ENCODE data around the gene MIA.

Gene MIA

DNA sequence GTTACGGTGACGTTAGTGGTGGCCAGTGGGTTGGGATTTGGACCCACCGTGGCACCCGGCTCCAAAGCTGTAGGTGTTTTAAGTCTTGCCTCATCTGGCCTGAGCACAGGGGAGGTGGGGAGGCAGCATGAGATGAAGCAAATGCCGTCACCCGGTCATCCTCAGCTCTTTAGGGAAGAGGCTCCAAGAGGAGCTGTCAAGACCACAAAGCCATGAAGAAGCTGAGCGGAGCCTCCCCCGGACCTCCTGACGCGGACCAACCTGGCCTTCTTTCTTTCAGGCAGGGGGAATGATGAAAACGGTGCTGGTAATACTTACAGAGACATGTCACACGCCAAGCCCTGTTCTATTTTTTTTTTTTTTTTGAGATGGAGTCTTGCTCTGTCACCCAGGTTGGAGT lies 32.4 kb upstream of the MIA start:
- Mint-ChIP-seq H3K36me3 (ENCODE audit: low read depth) (no peaks in the 10 kb centered on the region), H3K4me3 (no peak overlapping the region)

DNA sequence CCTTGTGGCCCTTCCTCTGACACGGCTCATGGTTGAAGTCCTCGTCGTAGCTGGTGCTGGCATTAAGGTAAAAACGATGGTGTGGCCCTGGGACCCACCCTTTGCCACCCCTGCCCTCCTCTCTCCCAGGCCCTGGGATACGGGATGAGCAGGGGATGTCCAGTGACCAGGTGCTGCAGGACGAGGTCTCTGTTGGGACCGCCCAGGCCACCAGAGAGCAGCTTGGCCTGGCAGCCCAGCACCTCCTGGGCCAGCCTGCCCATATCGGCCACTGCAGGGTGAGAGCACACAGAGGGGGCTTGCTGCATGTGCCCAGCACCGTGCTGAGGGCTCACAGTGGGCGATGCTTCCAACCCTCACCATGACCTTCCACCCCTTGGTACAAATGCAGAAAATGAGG lies 31.4 kb upstream of the MIA start:
- ATAC-seq (no peak), DNase-seq (no peak)
- H3K36me3 Mint-ChIP-seq (ENCODE audit: low read depth) = no peaks in the 10 kb centered on the region
- no peak overlapping the region for H3K27ac Mint-ChIP-seq
- no peaks in the 10 kb centered on the region for H3K9me3 Mint-ChIP-seq
- H3K27me3 Mint-ChIP-seq = no peaks in the 10 kb centered on the region
- no peak overlapping the region for H3K4me3 Mint-ChIP-seq
- peaks cover 7% of the 10 kb centered on the region for H3K4me1 Mint-ChIP-seq

More for the DNA sequence above, 32.4 kb upstream of the MIA start:
- no peak overlapping the region for H3K27ac Mint-ChIP-seq
- no peaks in the 10 kb centered on the region for H3K27me3 Mint-ChIP-seq
- no peaks in the 10 kb centered on the region for H3K9me3 Mint-ChIP-seq
- ATAC-seq = no peak
- no peak for DNase-seq
- peaks cover under 1% of the 10 kb centered on the region for H3K4me1 Mint-ChIP-seq

DNA sequence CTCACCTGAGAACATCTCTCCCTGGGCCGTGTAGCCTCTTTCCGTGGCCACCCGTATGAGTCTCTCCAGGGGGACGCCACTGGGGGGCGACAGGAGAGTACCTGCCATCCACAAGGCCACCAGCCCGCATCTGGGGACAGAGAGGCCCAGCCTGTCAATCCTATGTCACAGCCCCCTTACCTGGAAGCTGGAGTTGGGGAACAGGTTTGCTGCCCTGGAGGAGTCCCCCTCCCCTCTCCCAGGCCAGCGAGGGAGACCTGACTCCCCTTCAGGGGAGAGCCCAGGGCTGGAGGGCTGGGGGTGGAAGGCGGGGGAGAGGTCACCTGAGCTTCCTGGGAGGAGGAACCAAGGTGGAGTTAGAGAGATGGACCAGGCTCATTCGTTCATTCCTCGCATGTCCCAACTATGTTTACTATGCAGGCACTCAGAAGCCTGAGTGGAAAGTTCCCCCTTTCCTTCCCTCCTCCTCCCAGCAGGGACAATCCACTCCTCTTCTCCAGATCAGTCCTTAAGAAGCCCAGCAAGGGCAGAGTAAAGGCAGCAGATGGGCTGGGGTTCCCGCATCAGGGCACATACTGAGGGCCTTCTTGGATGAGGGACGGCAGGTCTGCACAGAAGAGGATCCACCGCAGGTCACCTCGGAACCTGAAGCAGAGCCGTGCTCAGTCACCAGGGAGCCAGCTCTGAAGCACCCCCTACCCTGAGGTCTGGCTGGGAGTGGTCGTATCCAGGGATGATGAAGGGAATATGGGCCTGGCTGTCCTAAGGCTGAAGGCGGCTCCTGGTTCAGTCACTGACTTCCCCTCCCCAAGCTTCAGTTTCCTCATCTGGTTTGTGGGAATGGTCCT lies 30.5 kb upstream of the MIA start:
- Mint-ChIP-seq H3K9me3 (no peaks in the 10 kb centered on the region), H3K4me1 (peaks cover 12% of the 10 kb centered on the region), H3K27me3 (no peaks in the 10 kb centered on the region), H3K4me3 (no peak overlapping the region), H3K27ac (no peak overlapping the region), H3K36me3 (ENCODE audit: low read depth) (no peaks in the 10 kb centered on the region)
- ATAC-seq (peak; percentile 52), DNase-seq (peak; percentile 53)

DNA sequence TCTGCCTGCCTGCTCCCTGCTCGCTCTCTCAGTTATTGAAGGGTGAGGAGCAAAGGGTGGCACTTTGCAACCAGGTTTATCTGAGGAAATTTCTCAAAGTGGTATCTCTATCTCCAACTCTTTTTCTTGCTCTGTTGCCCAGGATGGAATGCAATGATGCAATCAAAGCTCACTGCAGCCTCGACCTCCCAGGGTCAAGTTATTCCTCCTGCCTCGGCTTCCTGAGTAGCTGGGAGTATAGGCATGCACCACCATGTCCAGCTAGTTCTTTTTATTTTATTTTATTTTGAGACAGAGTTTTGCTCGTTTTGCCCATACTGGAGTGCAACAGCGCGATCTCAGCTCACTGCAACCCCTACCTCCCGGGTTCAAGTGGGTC lies 29.9 kb upstream of the MIA start:
- DNase-seq (no peak), ATAC-seq (no peak)
- H3K4me1 Mint-ChIP-seq = peaks cover 18% of the 10 kb centered on the region
- no peaks in the 10 kb centered on the region for H3K9me3 Mint-ChIP-seq
- no peak overlapping the region for H3K4me3 Mint-ChIP-seq
- H3K27me3 Mint-ChIP-seq = peaks cover 1% of the 10 kb centered on the region
- H3K36me3 Mint-ChIP-seq (ENCODE audit: low read depth) = peaks cover 2% of the 10 kb centered on the region
- no peak overlapping the region for H3K27ac Mint-ChIP-seq

DNA sequence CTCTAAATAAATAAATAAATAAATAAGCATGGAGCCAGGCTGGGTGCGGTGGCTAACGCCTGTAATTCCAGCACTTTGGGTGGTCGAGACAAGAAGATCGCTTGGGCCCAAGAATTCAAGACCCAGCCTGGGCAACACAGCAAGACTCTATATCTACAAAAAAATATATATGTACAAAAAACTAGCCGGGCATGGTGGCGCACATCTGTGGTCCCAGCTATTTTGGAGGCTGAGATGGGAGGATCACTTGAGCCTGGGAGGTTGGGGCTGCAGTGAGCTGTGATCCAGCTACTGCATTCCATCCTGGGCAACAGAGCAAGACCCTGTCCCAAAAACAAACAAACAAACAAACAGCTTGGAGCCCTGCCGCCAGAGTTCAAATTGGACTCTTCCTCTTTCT lies 27.8 kb upstream of the MIA start:
- Mint-ChIP-seq H3K36me3 (ENCODE audit: low read depth) (peaks cover 19% of the 10 kb centered on the region), H3K4me1 (peaks cover 25% of the 10 kb centered on the region), H3K9me3 (no peaks in the 10 kb centered on the region), H3K27me3 (peaks cover 4% of the 10 kb centered on the region), H3K4me3 (no peak overlapping the region), H3K27ac (no peak overlapping the region)
- no peak for DNase-seq
- no peak for ATAC-seq

DNA sequence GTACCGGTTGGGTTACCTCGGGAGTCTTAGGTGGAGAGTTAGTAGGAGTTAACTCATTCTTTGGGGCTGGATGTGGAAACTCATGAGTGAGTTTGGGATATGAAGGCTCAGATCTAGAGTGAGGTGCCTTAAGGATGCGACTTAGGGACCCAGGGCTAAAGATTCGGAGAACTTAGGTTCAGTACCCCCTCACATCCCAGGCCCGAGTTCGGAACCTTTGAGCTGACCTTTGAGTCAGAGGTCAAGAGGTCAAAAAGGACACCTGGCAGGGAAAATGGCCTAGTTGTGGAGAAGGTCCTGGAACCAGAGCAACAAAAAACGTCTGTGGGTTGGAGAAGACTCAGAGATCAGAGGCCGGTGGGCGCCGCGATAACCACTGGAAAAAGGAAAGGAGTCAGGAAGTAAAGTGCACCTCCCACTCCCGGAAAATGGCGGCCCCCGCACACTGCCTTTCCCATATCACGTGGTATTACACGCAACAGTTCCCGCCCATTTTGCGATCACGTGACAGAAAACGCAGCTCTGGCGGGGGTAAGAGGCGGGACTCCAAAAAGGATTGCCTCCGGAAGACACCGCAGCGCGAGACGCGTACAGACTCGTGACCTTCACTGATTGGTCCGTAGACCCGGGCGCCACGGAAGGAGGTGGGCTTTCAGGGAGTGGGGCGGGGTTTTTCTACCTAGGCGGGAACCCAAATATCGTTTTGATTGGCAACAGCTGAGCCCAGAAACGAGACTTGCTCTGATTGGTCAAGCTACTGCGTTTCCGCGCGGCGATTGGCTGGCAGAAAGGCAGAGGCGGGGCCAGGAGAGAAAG lies 25.1 kb upstream of the MIA start, which contains the start of gene ACTMAP:
Gene ACTMAP, minus strand, starts transcription at position 420 of the 816 bp plus-strand sequence. CDS start 674 bp downstream, outside the sequence.
- peaks cover 36% of the 10 kb centered on the region for H3K36me3 Mint-ChIP-seq (ENCODE audit: low read depth)
- H3K9me3 Mint-ChIP-seq = no peaks in the 10 kb centered on the region
- H3K27ac Mint-ChIP-seq = peak within 1 kb of the TSS; percentile 96
- peaks cover 4% of the 10 kb centered on the region for H3K27me3 Mint-ChIP-seq
- DNase-seq = peak; percentile 99
- H3K4me3 Mint-ChIP-seq = peak within 1 kb of the TSS; percentile 95
- peaks cover 45% of the 10 kb centered on the region for H3K4me1 Mint-ChIP-seq
- peak; percentile 90 for ATAC-seq

DNA sequence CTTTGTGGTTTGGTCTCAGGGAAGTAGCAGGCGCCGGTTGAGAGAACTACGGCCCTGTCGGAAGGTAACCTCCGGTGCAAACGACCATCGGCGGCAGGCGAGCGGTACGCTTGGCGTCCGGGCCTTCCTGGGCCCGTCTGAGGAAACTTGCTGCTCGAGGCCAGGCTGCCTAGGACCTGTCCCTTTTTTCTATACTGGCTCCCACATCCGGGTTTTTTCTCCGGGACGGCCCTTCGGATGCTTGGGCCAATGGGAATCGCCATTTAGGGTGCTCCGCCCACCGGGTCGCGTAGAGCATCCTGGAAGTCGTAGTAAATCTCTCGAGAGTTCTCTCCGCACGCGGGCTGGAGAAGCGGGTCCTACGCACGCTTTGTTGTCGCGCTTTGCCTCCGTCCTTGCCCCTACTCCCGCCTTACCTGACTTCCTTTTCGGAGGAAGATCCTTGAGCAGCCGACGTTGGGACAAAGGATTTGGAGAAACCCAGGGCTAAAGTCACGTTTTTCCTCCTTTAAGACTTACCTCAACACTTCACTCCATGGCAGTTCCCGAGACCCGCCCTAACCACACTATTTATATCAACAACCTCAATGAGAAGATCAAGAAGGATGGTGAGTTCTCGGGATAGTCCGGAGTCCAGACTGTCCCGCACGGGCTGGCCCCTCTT lies 24.3 kb upstream of the MIA start, which contains the start of gene SNRPA:
Gene SNRPA, plus strand, starts transcription at position 330 of the 664 bp plus-strand sequence. Its CDS starts 206 bp downstream, at position 536.
- H3K4me1 Mint-ChIP-seq = peaks cover 52% of the 10 kb centered on the region
- ATAC-seq (peak; percentile 68), DNase-seq (peak; percentile 95)
- H3K9me3 Mint-ChIP-seq = no peaks in the 10 kb centered on the region
- peak within 1 kb of the TSS; percentile 95 for H3K4me3 Mint-ChIP-seq
- peaks cover 4% of the 10 kb centered on the region for H3K27me3 Mint-ChIP-seq
- peak within 1 kb of the TSS; percentile 96 for H3K27ac Mint-ChIP-seq
- peaks cover 43% of the 10 kb centered on the region for H3K36me3 Mint-ChIP-seq (ENCODE audit: low read depth)

DNA sequence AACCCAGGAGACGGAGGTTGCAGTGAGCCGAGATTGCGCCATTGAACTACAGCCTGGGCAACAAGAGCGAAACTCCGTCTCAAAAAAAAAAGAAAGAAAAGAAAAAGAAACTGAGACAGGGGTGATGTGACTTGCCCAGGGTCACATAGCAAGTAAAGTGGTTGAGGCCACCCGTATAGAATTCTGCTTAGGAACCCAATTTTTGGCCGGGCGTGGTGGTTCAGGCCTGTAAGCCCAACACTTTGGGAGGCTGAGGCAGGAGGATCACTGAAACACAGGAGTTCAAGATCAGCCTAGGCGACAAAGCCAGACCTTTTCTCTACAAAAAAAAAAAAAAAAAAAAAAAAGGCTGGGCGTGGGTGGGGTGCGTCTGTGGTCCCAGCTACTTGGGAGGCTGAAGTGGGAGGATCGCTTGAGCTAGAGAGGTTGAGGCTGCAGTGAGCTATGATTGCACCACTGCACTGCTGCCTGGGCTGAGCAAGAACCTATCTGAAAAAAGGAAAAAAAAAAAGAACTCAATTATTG lies 23.0 kb upstream of the MIA start:
- ATAC-seq = no peak
- H3K4me3 Mint-ChIP-seq = peak overlapping the region; percentile 95
- DNase-seq = no peak
- no peaks in the 10 kb centered on the region for H3K9me3 Mint-ChIP-seq
- peaks cover 65% of the 10 kb centered on the region for H3K4me1 Mint-ChIP-seq
- peak overlapping the region; percentile 96 for H3K27ac Mint-ChIP-seq
- H3K36me3 Mint-ChIP-seq (ENCODE audit: low read depth) = peaks cover 55% of the 10 kb centered on the region
- H3K27me3 Mint-ChIP-seq = peaks cover 4% of the 10 kb centered on the region

DNA sequence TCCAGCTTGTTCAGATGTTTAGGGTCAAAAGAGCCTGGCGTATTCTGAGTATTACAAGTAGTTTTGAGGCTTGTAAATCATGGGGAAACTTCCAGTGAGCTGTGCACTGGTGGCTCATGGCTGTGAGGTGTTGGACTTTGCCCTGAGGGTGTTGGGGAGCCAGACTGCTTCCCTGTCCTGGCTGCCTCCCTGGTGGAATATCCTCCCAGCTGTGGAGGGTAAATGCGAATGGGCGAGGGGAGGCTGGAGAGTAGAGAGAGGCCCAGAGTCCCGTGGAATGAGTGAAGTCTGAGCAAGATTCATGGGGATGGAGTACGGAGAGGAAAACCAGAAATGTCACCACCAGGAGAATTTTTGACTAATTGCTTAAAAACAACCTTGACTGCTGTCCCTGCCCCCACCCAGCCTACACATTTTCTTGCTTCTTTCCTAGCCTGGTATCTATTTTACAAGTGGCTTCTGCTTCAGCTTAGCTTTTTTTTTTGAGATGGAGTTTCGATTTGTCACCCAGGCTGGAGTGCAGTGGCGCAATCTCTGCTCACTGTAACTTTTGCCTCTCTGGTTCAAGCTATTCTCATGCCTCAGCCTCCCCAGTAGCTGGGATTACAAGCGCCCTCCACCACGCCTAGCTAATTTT lies 20.6 kb upstream of the MIA start:
- peak overlapping the region; percentile 98 for H3K27ac Mint-ChIP-seq

DNA sequence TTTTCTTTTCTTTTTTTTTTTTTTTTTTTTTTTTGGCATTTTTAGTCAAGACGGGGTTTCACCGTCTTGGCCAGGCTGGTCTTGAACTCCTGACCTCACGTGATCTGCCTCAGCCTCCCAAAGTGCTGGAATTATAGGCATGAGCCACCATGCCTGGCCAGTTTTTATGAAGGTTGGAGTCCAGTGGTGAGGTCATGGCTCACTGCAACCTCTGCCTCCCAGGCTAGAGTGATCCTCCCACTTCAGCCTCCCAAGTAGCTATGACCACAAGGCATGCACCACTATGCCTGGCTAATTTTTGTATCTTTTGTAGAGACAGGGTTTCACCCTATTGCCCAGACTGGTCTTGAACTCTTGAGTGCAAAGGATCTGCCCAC lies 20.1 kb upstream of the MIA start:
- no peak for DNase-seq
- H3K36me3 Mint-ChIP-seq (ENCODE audit: low read depth) = peaks cover 75% of the 10 kb centered on the region
- peak overlapping the region; percentile 98 for H3K27ac Mint-ChIP-seq
- H3K9me3 Mint-ChIP-seq = no peaks in the 10 kb centered on the region
- H3K4me1 Mint-ChIP-seq = peaks cover 66% of the 10 kb centered on the region
- H3K27me3 Mint-ChIP-seq = peaks cover 4% of the 10 kb centered on the region
- peak overlapping the region; percentile 86 for H3K4me3 Mint-ChIP-seq
- no peak for ATAC-seq

More for the DNA sequence above, 20.6 kb upstream of the MIA start:
- peaks cover 72% of the 10 kb centered on the region for H3K36me3 Mint-ChIP-seq (ENCODE audit: low read depth)
- ATAC-seq (peak; percentile 11), DNase-seq (peak; percentile 71)
- no peaks in the 10 kb centered on the region for H3K9me3 Mint-ChIP-seq
- peaks cover 4% of the 10 kb centered on the region for H3K27me3 Mint-ChIP-seq
- peak overlapping the region; percentile 86 for H3K4me3 Mint-ChIP-seq
- H3K4me1 Mint-ChIP-seq = peaks cover 67% of the 10 kb centered on the region

DNA sequence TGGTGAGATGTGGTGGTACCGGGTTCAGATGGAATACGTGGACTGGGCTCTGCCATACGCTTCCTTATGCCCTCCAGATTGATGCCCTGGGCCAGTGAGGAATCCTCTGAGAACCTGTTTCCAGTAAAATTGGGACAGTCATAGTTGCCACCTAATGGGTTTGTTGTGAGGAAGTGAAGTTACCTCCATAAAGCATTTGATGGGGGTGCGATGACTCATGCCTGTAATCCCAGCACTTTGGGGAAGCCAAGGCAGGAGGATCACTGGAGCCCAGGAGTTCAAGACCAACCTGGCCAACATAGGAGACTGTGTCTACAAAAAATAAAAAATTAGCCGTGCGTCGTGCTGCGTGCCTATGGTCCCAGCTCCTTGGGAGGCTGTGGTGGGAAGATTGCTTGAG lies 19.5 kb upstream of the MIA start:
- H3K9me3 Mint-ChIP-seq = no peaks in the 10 kb centered on the region
- no peak for DNase-seq
- H3K27ac Mint-ChIP-seq = peak overlapping the region; percentile 98
- H3K27me3 Mint-ChIP-seq = no peaks in the 10 kb centered on the region
- peak overlapping the region; percentile 86 for H3K4me3 Mint-ChIP-seq
- peaks cover 67% of the 10 kb centered on the region for H3K4me1 Mint-ChIP-seq
- no peak for ATAC-seq
- H3K36me3 Mint-ChIP-seq (ENCODE audit: low read depth) = peaks cover 78% of the 10 kb centered on the region

DNA sequence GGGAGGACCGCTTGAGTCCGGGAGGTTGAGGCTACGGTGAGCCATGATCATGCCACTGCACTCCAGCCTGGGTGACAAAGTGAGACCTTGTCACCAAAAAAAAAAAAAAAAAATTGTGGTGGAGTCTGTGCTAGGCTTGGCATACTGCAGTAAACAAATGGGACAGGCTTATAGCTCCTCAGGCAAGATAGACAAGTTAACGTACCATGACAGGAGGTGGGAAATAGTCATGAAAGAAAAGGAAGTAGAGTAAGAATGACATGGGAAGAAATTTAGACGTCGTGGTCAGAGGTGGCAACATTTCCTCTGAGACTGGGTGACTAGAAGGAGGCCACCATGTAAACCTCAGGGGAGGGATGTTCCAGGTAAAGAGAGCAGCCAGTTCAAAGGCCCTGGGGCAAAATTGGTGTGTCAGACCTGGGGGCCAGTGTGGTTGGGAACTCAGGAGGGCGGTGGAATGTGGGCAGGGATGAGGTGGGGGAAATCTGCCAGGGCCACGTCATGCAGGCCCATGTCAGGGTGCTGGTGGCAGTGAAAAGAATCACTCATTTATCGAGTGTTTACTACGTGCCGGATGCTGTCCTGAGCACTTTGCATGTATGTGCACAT lies 18.7 kb upstream of the MIA start:
- Mint-ChIP-seq H3K27me3 (no peaks in the 10 kb centered on the region), H3K9me3 (no peaks in the 10 kb centered on the region), H3K36me3 (ENCODE audit: low read depth) (peaks cover 77% of the 10 kb centered on the region), H3K27ac (peak overlapping the region; percentile 98), H3K4me1 (peaks cover 74% of the 10 kb centered on the region), H3K4me3 (peak overlapping the region; percentile 86)
- ATAC-seq (peak; percentile 73), DNase-seq (peak; percentile 67)

DNA sequence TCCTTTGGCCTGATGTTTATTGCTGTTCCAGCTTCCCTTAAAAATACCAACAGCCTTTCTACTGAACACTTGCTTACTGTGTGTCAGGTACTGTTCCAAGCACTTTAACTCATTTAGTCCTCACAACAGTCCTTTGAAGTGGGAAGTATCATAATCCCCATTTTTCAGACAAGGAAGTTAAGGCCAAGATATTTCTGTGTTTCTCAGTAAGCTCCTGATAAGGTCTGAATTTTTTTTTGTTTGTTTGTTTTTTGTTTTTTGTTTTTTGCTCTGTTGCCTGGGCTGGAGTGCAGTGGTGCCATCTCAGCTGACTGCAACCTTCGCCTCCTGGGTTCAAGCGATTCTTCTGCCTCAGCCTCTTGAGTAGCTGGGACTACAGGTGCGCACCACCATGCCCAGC lies 16.8 kb upstream of the MIA start:
- no peak for DNase-seq
- Mint-ChIP-seq H3K27me3 (no peaks in the 10 kb centered on the region), H3K4me1 (peaks cover 82% of the 10 kb centered on the region), H3K4me3 (no peak overlapping the region), H3K27ac (no peak overlapping the region), H3K9me3 (no peaks in the 10 kb centered on the region), H3K36me3 (ENCODE audit: low read depth) (peaks cover 80% of the 10 kb centered on the region)
- no peak for ATAC-seq

Data from activated naive CD8-positive, alpha-beta T cell treated with anti-CD3 and anti-CD28 coated beads, Interleukin-2, amount 50 U/mL, for 24 hours (primary cell).